GM04504 (cell line): Measurements from ENCODE around the gene SERINC4.
"Not testable (repeated sequence)": the region's sequence is repeated elsewhere in the genome, so short reads cannot be mapped to it uniquely, and the experiment has no call there.

Source experiments
- DNase-seq: peaks from one replicate; pipeline ENCODE4 v3.0.0-alpha.2; 2012; ENCODE audit warnings: low read depth

The SERINC4 gene

DNA sequence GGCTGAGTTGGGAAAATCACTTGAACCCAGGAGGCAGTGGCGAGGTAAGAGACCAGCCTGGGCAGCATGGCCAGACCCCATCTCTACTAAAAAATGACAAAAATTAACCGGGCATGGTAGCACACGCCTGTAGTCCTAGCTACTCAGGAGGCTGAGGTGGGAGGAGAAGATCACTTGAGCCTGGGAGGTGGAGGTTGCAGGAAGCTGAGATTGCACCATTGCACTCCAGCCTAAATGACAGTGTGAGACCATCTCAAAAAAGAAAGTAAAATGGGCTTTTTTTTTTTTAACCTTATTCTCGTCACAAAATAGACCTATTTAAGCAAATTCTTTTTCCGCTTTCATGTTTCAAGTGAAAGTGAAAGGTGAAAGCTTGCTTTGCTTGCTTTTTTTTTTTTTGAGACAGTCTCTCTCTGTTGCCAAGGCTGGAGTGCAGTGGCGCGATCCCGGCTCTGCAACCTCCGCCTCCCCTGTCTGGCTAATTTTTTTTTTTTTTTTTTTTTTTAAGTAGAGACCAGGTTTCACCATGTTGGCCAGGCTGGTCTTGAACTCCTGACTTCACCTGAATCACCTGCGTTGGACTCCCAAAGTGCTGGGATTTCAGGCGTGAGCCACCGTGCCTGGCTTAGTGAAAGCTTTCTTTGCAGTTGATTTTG is 50.2 kb downstream of the SERINC4 start:
- no peak for DNase-seq

DNA sequence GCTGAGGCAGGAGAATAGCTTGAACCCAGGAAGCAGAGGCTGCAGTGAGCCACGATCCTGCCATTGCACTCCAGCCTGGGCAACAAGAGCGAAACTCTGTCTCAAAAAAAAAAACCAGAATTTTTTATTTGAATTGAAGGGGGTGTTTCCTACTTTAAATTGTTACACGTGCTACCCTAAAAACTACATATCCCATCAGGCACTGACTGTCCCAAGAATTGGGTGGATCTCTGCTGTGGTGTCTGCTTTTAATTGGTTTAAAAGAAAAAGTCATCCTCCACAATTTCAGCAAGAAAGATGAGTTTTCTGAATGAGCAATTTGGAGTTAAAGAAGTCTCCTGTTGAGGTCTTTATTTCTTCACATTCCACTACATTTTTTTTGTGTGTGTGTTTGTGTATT is 51.6 kb downstream of the SERINC4 start:
- DNase-seq: no peak

DNA sequence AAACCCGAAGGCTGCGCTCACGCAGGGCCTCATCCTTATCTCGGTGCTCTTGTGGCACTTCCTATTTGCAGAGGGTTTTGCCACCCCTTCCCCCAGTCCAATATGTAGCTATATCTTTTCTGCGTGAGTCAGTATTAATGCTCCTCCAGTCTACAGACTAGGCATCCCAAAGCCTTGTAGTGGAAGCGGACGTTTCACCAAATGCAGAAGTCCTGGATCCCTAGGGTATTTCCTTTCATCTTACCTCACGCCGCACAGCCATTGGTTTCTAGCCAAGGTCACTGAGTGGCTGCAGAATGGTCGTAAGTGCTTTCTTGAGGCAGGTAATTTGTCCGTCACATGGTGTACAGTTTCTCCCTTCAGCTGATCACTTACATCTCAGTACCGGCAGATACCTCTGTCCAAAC is 53.1 kb downstream of the SERINC4 start:
- not testable (repeated sequence) for DNase-seq

DNA sequence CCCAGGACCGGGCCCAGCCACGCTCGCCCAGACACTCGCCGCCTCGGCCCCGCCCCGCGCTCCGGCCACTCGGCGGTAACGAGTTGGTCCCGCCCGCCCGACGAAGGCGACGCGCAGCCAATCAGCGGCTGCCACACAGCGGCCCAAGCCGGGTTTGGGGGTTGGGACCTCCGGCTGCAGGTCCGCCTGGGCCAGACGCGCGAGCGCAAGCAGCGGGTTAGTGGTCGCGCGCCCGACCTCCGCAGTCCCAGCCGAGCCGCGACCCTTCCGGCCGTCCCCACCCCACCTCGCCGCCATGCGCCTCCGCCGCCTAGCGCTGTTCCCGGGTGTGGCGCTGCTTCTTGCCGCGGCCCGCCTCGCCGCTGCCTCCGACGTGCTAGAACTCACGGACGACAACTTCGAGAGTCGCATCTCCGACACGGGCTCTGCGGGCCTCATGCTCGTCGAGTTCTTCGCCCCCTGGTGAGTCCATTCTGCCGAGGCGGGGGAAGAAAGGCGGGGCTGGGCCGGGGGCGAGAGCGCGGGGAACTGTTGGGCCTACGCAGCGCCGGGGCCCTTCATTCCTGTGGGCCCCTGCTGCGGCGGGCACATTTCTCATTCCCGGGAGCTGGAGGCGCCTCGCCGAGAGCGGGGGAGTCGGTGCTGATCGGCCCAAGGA is 53.6 kb downstream of the SERINC4 start, which contains the start of gene PDIA3:
Gene PDIA3, plus strand, starts transcription at position 194 of the 658 bp plus-strand sequence. Its CDS starts 102 bp downstream, at position 296.
- peak; percentile 70 for DNase-seq
